Left ventricle myocardium inferior (tissue), 1 donor: Measurements from ENCODE around the gene PTH2. TPM values are rescaled to one million over a fixed set of nuclear protein-coding genes. Genes with fewer than 3 reads are reported as not detected.
"Not testable (repeated sequence)": the region's sequence is repeated elsewhere in the genome, so short reads cannot be mapped to it uniquely, and the experiment has no call there.

Experiments
- DNase-seq: peaks from one replicate; pipeline ENCODE4 v3.0.0-alpha.2; 2020
- H3K27ac ChIP-seq: fragments of 200-600 bp; replicated peaks from 2 replicates; pipeline ENCODE4 v1.8.0; 2021
- H3K27me3 ChIP-seq: fragments of 200-600 bp; 2 replicates; pipeline ENCODE4 v1.8.0; 2021; ENCODE audit warnings: low read depth
- H3K36me3 ChIP-seq: fragments of 200-600 bp; 2 replicates; pipeline ENCODE4 v1.8.0; 2021
- H3K4me1 ChIP-seq: fragments of 200-600 bp; 2 replicates; pipeline ENCODE4 v1.8.0; 2021
- H3K4me3 ChIP-seq: fragments of 200-600 bp; 2 replicates; pipeline ENCODE4 v1.8.0; 2021; ENCODE audit warnings: mild to moderate bottlenecking, moderate library complexity
- H3K9me3 ChIP-seq: fragments of 200-600 bp; replicated peaks from 2 replicates; pipeline ENCODE4 v1.8.0; 2021
- CTCF ChIP-seq: fragments of 200-600 bp; IDR thresholded peaks from 2 replicates; pipeline ENCODE4 v1.8.0; 2021; ENCODE audit warnings: antibody characterized with exemption, mild to moderate bottlenecking, borderline replicate concordance
- intact Hi-C: fragments of 100-400 bp; cut with micrococcal nuclease; formaldehyde crosslinking; loops from one replicate; pipeline ENCODE4 v1.11.0; 2022
- total RNA-seq: library from RNA; stranded (reverse); fragmentation: NEBNext Ultra II Directional; extraction: Animal tissue kit (Norgen Biotek cat#: 25700); gene quantifications from one replicate; pipeline ENCODE4 v1.2.1, GENCODE V29; 2021
- donor health status: DM: no; HTN: yes; CAD: no; lungs with severe emphysema.

Gene PTH2
- total RNA-seq, 1 donor from 2014 or later: not detected

- Histone ChIP-seq H3K27ac (peak overlapping the region; percentile 19), H3K27me3 (no peaks in the 10 kb centered on the region), H3K9me3 (no peaks in the 10 kb centered on the region), H3K4me3 (no peak overlapping the region), H3K4me1 (peaks cover 35% of the 10 kb centered on the region), H3K36me3 (peaks cover 20% of the 10 kb centered on the region)
- peak; percentile 45 for DNase-seq
- TF ChIP-seq CTCF: no peak
- intact Hi-C loops: loop anchor here (10.0 kb wide), 1 partner anchor 53 kb away; no protein-coding TSS in a partner anchor
Observed at GRCh38 chr19:49447485-49448431, 24.5 kb upstream of the PTH2 start.

- intact Hi-C loops: loop anchor here (10.0 kb wide), 1 partner anchor 51 kb away; no protein-coding TSS in a partner anchor
- peaks cover 29% of the 10 kb centered on the region for H3K4me1 ChIP-seq
Observed at GRCh38 chr19:49445997-49446396, 22.8 kb upstream of the PTH2 start.

GRCh38 chr19:49444100-49444700 lies 21.0 kb upstream of the PTH2 start:
- intact Hi-C loops: loop anchor here (10.0 kb wide), 1 partner anchor 49 kb away; no protein-coding TSS in a partner anchor
- not testable (repeated sequence) for DNase-seq, H3K9me3 ChIP-seq
- H3K4me1 ChIP-seq: peaks cover 33% of the 10 kb centered on the region
- H3K36me3 ChIP-seq: peaks cover 17% of the 10 kb centered on the region
- peaks cover 34% of the 10 kb centered on the region for H3K27me3 ChIP-seq
- H3K27ac ChIP-seq: peak overlapping the region; percentile 95
- peak overlapping the region; percentile 83 for H3K4me3 ChIP-seq

More at GRCh38 chr19:49445997-49446396, 22.8 kb upstream of the PTH2 start:
- DNase-seq: no peak
- peaks cover 20% of the 10 kb centered on the region for H3K36me3 ChIP-seq
- H3K27ac ChIP-seq: no peak overlapping the region
- no peaks in the 10 kb centered on the region for H3K9me3 ChIP-seq
- H3K4me3 ChIP-seq: no peak overlapping the region
- H3K27me3 ChIP-seq: peaks cover 16% of the 10 kb centered on the region
- TF ChIP-seq CTCF: no peak

- Histone ChIP-seq H3K36me3 (peaks cover 10% of the 10 kb centered on the region), H3K9me3 (no peaks in the 10 kb centered on the region), H3K27ac (peak overlapping the region; percentile 95), H3K27me3 (peaks cover 40% of the 10 kb centered on the region), H3K4me1 (peaks cover 33% of the 10 kb centered on the region), H3K4me3 (peak overlapping the region; percentile 83)
- TF ChIP-seq CTCF: peak; percentile 85
- intact Hi-C loops: loop anchor here (10.0 kb wide), 1 partner anchor 49 kb away; no protein-coding TSS in a partner anchor
- peak; percentile 95 for DNase-seq
Observed at GRCh38 chr19:49443366-49444099, 20.3 kb upstream of the PTH2 start.

GRCh38 chr19:49442771-49443365 lies 19.6 kb upstream of the PTH2 start:
- peak overlapping the region; percentile 83 for H3K4me3 ChIP-seq
- DNase-seq: peak; percentile 96
- TF ChIP-seq CTCF: no peak
- H3K27ac ChIP-seq: peak overlapping the region; percentile 95
- peaks cover 9% of the 10 kb centered on the region for H3K36me3 ChIP-seq
- intact Hi-C loops: loop anchor here (10.0 kb wide), 1 partner anchor 48 kb away; no protein-coding TSS in a partner anchor
- H3K27me3 ChIP-seq: peaks cover 47% of the 10 kb centered on the region
- peaks cover 32% of the 10 kb centered on the region for H3K4me1 ChIP-seq
- no peaks in the 10 kb centered on the region for H3K9me3 ChIP-seq
